Activated gamma-delta T cell treated with Interleukin-2 at 50 U/mL for 16 hours (primary cell): ENCODE data around the gene SLC44A4.
"Not testable (repeated sequence)": the region's sequence is repeated elsewhere in the genome, so short reads cannot be mapped to it uniquely, and the experiment has no call there.

Experiments
- DNase-seq: peaks from one replicate; pipeline ENCODE4 v3.0.0-alpha.2; 2020

Gene SLC44A4

DNA sequence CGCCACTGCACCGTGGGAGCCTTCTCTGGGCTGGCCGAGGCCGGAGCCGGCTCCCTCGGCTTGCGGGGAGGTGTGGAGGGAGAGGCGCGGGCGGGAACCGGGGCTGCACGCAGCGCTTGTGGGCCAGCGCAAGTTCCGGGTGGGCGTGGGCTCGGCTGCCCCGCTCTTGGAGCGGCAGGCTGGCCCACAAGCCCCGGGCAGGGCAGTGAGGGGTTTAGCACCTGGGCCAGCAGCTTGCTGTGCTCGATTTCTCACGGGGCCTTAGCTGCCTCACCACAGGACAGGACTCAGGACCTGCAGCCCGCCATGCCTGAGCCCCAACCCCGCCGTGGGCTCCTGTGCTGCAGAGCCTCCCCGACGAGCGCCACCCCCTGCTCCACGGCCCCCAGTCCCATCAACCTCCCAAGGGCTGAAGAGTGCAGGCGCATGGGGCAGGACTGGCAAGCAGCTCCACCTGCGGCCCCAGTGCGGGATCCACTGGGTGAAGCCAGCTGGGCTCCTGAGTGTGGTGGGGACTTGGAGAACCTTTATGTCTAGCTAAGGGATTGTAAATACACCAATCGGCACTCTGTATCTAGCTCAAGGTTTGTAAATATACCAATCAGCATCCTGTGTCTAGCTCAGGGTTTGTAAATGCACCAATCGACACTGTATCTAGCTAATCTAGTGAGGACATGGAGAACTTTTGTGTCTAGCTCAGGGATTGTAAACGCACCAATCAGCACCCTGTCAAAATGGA is 26.6 kb downstream of the SLC44A4 start:
- not testable (repeated sequence) for DNase-seq

DNA sequence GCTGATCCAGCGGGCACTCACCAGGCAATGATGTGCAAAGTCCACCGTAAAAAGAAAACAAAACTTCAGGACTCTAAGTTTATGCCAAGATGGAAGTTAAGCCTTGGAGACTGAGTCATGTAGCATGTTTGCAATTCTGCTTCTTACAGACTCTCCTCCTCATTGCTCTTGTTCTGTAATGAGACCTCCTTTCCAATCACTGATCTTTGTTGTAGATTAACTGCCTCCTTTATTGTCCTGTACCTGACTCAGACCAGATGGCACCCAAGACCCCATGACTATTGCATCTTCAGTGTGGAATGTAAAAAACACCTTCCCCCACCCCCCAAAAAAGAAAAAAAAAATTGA is 27.3 kb downstream of the SLC44A4 start:
- no peak for DNase-seq

DNA sequence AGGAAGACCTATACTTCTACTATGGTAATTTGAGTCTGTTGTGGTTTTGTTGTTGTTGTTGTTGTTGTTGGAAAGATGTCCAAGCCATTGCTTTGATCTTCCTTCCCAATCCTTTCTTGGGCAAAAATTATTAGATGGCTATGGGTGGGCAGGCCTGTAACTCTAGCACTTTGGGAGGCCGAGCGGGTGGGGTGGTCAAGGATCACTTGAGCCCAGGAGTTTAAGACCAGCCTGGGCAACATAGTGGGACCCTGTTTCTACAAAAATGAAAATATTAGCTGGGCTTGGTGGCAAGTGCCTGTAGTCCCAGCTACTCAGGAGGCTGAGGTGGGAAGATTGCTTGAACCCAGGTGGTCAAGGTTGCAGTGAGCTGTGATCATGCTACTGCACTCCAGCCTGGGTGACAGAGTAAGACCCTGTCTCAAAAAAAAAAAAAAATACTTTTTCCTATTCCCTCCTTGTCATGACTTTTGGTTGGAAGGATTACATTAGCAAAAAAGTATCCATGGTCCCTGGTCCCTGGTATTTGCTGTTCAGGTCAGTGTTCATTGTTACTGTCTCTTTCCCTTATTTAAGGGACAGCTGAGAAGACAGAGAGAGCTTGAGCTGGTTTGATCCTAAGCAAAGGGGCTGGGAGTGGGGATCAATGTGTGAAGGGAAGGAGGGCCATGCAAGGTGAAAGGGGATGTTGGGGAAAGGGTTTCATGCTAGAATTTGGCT is 27.9 kb downstream of the SLC44A4 start:
- no peak for DNase-seq

- no peak for DNase-seq
Observed at GRCh38 chr6:31847276-31847978, 31.4 kb downstream of the SLC44A4 start.

DNA sequence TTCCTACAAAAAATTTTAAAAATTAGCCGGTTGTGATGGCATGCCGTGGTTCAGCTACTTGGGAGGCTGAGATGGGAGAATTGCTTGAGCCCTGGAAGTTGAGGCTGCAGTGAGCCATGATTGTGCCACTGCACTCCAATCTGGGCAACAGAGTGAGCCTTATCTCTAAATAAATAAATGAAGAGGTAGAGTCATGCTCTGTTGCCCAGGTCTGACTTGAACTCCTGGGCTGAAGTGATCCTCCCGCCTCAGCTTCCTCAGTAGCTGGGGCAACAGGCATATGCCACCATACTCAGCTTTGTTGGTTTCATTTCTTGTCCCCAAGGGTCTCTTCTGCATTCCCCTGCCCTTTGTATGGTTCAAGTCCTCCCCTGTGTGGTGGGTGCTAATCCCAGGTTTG is 34.3 kb downstream of the SLC44A4 start:
- DNase-seq = no peak

GRCh38 chr6:31842053-31842452 is 36.7 kb downstream of the SLC44A4 start:
- no peak for DNase-seq

DNA sequence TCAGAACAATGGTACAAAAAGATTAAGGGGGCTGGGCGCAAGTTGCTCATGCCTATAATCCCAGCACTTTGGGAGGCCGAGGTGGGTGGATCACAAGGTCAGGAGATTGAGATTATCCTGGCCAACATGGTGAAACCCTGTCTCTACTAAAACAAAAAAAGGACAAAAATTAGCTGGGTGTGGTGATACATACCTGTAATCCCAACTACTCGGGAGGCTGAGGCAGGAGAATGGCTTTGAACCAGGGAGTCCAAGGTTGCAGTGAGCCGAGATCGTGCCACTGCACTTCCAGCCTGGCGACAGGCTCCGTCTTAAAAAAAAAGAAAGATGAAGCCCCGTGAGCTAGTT is 39.0 kb downstream of the SLC44A4 start:
- not testable (repeated sequence) for DNase-seq

- DNase-seq = no peak
Observed at GRCh38 chr6:31838968-31839367, 39.8 kb downstream of the SLC44A4 start.

GRCh38 chr6:31838114-31838553 is 40.7 kb downstream of the SLC44A4 start:
- DNase-seq = not testable (repeated sequence)

- no peak for DNase-seq
Observed at GRCh38 chr6:31837369-31838113, 41.3 kb downstream of the SLC44A4 start.

- no peak for DNase-seq
Observed at GRCh38 chr6:31836474-31837368, 42.1 kb downstream of the SLC44A4 start.

GRCh38 chr6:31836047-31836473 is 42.7 kb downstream of the SLC44A4 start:
- DNase-seq = no peak

DNA sequence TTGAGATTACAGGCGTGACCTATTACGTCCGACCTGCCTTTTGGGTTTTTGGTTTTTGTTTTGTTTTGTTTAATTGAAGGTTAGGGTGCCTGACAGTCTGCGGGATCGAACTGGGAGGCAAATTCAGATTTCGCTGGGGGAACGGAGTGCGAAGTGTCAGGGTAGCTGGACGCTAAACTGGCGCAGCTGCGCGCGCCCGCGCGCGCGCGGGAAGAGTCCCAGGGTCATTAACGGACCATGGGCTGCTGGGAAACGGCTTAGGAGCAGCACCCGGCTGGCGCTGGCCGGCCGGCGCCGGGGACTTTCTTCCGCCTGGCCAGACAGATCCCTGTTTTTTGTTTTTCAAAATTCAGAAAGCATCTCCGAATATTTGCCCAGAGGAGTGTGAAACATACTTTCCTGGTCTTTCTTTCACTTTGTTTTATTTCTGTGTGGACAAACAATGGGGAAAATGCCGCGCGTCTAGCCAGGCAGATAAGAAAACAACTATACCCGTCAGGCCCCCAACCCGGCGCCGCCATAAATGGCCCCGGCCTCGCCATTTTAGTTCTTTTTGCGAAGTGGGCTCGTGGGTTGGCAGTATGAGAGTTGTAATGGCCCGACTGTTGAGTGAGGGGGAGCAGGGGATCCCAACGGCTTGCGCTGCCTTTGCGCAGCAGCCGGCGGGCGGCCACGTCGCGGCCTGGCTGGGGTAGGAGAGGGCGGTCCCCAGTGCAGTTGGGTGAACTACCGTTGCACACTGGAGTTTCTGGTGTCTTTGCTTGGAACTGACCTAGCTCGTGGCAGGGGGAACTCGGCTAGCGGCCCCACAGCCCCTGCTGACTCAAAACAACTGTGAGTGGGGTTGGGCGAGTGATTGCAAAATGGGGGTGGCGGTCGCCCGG is 44.2 kb downstream of the SLC44A4 start:
- DNase-seq = peak; percentile 75

DNA sequence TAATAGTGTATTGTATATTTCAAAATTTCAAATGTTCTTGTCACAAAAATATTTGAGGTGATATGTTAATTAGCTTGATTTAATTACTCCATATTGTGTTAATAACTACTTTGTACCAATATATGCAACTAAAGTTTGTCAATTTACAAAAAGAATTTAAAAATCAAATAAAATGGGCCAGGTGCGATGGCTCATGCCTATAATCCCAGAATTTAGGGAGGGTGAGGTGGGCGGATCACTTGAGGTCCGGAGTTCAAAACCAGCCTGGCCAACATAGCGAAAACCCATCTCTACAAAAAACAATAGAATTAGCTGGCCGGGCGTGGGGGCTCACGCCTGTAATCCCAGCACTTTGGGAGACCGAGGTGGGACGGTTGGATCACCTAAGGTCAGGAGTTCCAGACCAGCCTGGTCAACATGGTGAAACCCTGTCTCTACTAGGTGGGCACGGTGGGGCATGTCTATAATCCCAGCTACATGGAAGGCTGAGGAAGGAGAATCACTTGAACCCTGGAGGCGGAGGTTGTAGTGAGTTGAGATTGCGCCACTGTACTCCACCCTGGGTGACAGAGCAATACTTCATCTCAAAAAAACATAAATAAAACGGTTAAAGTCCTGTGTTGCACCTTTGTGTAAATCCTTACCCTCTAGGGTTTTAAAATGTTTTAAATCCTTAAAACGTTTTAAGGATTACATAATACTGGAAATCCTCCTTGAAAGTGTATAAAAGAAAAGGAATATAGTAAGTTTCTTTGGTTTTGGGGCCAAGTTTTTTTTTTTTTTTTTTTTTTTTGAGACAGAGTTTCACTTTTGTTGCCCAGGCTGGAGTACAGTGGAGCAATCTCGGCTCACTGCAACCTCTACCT is 47.2 kb downstream of the SLC44A4 start:
- DNase-seq = no peak

GRCh38 chr6:31830886-31831335 is 47.9 kb downstream of the SLC44A4 start:
- no peak for DNase-seq

- no peak for DNase-seq
Observed at GRCh38 chr6:31829633-31830283, 49.0 kb downstream of the SLC44A4 start.

GRCh38 chr6:31827286-31828079 is 51.3 kb downstream of the SLC44A4 start, which contains the start of gene HSPA1B:
Gene HSPA1B, plus strand, starts transcription at chr6:31827738. Its CDS starts 213 bp downstream, at chr6:31827951.
- peak; percentile 82 for DNase-seq

DNA sequence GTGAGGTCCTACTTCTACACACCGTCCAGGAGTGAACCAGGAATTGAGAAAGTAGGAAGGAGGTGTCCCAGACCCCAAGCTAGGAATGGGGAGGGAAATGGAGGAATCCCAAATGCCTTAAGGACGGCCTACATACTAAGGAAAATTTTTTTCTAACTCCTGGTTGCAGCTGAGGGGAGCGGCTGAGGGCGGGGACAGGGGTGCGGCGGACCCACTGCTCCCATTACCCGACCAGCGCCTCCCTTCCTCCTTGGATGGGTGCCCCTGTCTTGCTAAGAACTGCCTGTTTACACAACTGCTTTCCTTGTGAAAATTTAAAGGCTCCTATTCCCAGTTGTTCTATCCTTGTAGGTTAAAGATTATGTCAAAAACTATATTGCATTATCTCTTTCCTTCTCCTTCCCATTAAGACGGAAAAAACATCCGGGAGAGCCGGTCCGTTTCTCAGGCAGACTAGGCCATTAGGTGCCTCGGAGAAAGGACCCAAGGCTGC is 52.0 kb downstream of the SLC44A4 start:
- peak; percentile 23 for DNase-seq
